ENCODE results near the gene PRKD2. TPM values are rescaled to one million over a fixed set of nuclear protein-coding genes. Genes with fewer than 3 reads are reported as not detected.

The PRKD2 gene
- total and polyA plus RNA-seq, 2 experiments from 2014 or later = 53.8 to 68.0 TPM

DNA sequence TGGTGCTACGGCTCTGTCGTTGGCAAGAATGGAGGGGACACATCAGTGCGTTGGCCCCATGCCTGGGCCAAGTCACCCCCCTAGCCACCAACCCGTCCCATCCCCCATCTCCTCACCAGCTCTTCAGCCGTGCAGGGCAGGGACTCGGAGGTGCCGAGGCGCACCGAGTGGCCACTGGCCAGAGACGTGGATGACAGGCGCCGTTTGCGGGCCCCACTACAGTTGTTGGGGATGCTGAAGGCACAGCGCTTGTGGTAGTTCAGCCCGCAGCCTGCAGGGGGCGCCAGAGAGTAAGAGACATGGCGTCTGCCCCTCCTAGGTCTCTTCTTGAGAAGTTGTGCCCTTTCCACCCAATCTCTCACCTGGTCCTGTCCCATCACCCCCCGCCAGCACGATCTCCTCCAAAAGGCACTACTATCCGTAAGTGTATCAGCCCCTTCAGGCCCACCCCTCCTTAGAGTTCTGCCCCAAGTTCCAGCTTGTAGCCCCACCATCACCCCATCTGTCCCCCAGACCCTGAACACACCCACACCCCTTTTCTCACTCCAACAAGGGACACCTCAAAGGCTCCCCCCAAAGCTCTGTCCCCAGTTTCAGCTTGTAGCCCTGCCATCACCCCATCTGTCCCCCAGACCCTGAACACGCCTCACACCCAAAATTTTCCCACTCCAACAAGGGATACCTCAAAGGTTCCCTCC is 12.4 kb downstream of the PRKD2 start:
- ATAC-seq (peak; percentile 97), DNase-seq (ENCODE audit: low spot score) (peak; percentile 95)
- TF ChIP-seq, protein P1, sequence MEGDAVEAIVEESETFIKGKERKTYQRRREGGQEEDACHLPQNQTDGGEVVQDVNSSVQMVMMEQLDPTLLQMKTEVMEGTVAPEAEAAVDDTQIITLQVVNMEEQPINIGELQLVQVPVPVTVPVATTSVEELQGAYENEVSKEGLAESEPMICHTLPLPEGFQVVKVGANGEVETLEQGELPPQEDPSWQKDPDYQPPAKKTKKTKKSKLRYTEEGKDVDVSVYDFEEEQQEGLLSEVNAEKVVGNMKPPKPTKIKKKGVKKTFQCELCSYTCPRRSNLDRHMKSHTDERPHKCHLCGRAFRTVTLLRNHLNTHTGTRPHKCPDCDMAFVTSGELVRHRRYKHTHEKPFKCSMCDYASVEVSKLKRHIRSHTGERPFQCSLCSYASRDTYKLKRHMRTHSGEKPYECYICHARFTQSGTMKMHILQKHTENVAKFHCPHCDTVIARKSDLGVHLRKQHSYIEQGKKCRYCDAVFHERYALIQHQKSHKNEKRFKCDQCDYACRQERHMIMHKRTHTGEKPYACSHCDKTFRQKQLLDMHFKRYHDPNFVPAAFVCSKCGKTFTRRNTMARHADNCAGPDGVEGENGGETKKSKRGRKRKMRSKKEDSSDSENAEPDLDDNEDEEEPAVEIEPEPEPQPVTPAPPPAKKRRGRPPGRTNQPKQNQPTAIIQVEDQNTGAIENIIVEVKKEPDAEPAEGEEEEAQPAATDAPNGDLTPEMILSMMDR (conservative IDR thresholded peaks at IDR 0.05; ENCODE audit: low read depth in 2 of 2) = peak; percentile 85 to 93
- no peak for TF ChIP-seq ETS1 (IDR thresholded peaks at IDR 0.05)
- Histone ChIP-seq H3K27me3 (ENCODE audit: insufficient read depth) (no peaks in the 10 kb centered on the region), H3K9me2 (ENCODE audit: insufficient read depth) (no peaks in the 10 kb centered on the region), H3K27ac (ENCODE audit: low read depth) (no peak overlapping the region), H3K4me1 (ENCODE audit: insufficient read depth) (no peaks in the 10 kb centered on the region), H4K20me1 (replicated peaks; ENCODE audit: insufficient read depth) (peaks cover 21% of the 10 kb centered on the region), H3K4me3 (no peak overlapping the region), H3F3A (replicated peaks; ENCODE audit: low read depth) (peaks cover 12% of the 10 kb centered on the region; the same call in 1 of the 2 replicates), H2AFZ (no peak overlapping the region), H3K79me2 (replicated peaks; ENCODE audit: insufficient read depth) (no peaks in the 10 kb centered on the region), H3K36me3 (ENCODE audit: insufficient read depth) (peaks cover 39% of the 10 kb centered on the region), H3K4me2 (no peak overlapping the region)
- Mint-ChIP-seq H3K4me3 (no peak overlapping the region; the same call in 2 of the 3 replicates), H3K27ac (no peak overlapping the region), H3K4me1 (0 out of 3 replicates have a peak, but pooled peaks cover 2% of the 10 kb centered on the region), H3K36me3 (ENCODE audit: low read depth) (peaks cover 79% of the 10 kb centered on the region), H3K9me3 (no peaks in the 10 kb centered on the region), H3K27me3 (ENCODE audit: insufficient read depth, low read depth, poor library complexity) (peaks cover 10% of the 10 kb centered on the region)

GRCh38 chr19:46700704-46701103 is 16.2 kb downstream of the PRKD2 start:
- peaks cover 72% of the 10 kb centered on the region for H3K36me3 Mint-ChIP-seq (ENCODE audit: low read depth)
- 0 out of 2 replicates have a peak, but pooled peaks cover 3% of the 10 kb centered on the region for H3K79me2 ChIP-seq (replicated peaks; ENCODE audit: insufficient read depth)
- ATAC-seq (no peak), DNase-seq (ENCODE audit: low spot score) (no peak)
- H3K9me2 ChIP-seq (ENCODE audit: insufficient read depth) = no peaks in the 10 kb centered on the region
- peaks cover 13% of the 10 kb centered on the region for H3K27me3 Mint-ChIP-seq (ENCODE audit: insufficient read depth, low read depth, poor library complexity)
- no peak overlapping the region for H3K27ac ChIP-seq (ENCODE audit: low read depth)
- no peak overlapping the region for H3K4me3 ChIP-seq
- H2AFZ ChIP-seq = no peak overlapping the region
- H3F3A ChIP-seq (replicated peaks; ENCODE audit: low read depth) = peaks cover 19% of the 10 kb centered on the region; the same call in 1 of the 2 replicates
- peaks cover 12% of the 10 kb centered on the region for H3K4me1 Mint-ChIP-seq
- H3K27ac Mint-ChIP-seq = no peak overlapping the region
- H3K9me3 Mint-ChIP-seq = no peaks in the 10 kb centered on the region
- peaks cover 51% of the 10 kb centered on the region for H3K36me3 ChIP-seq (ENCODE audit: insufficient read depth)
- peaks cover 4% of the 10 kb centered on the region; the same call in 1 of the 2 replicates for H3K4me1 ChIP-seq (ENCODE audit: insufficient read depth)
- H3K27me3 ChIP-seq (ENCODE audit: insufficient read depth) = no peaks in the 10 kb centered on the region
- H4K20me1 ChIP-seq (replicated peaks; ENCODE audit: insufficient read depth) = peaks cover 37% of the 10 kb centered on the region
- H3K4me2 ChIP-seq = no peak overlapping the region
- H3K4me3 Mint-ChIP-seq = no peak overlapping the region
- TF ChIP-seq EZH2 (IDR thresholded peaks at IDR 0.05; ENCODE audit: low read depth, unreplicated experiment) (no peak), JUNB (IDR thresholded peaks at IDR 0.05; ENCODE audit: unreplicated experiment) (no peak), STAT1 (IDR thresholded peaks at IDR 0.05; ENCODE audit: unreplicated experiment) (no peak)
